SH-SY5Y (cell line): ENCODE data around the gene MREG.

Source experiments
- GATA2 ChIP-seq: IDR thresholded peaks from 2 replicates; pipeline ENCODE4 v1.6.1; 2011; ENCODE audit warnings: mild to moderate bottlenecking, low read depth, low read length
- GATA3 ChIP-seq: IDR thresholded peaks from 2 replicates; pipeline ENCODE4 v1.6.1; 2011; ENCODE audit warnings: low read depth, mild to moderate bottlenecking, low read length, moderate library complexity

- TF ChIP-seq GATA2, result no peak
- TF ChIP-seq GATA3, result no peak
These were observed 28.1 kb downstream of the MREG start for GRCh38 chr2:215985257-215985656.
